Cardiac muscle cell (in vitro differentiated cells and primary cell): ENCODE data around the gene PPP4R4. TPM values are rescaled to one million over a fixed set of nuclear protein-coding genes. Genes with fewer than 3 reads are reported as not detected.
A peak's percentile ranks its signal among the peaks of the same experiment; 100 is the strongest.

Experiments used
- DNase-seq, 2 donors: peaks; one replicate each; pipeline versions ENCODE4 v3.0.0 to v3.0.0-alpha.2; 2010 to 2017; ENCODE audit warnings: low read depth in 1 of 2, low spot score in 1 of 2
- H3K27ac ChIP-seq: fragments of 200-600 bp; sonication (generic); 2 replicates; pipeline ENCODE4 v1.5.1; 2016
- H3K27me3 ChIP-seq: fragments of 200-600 bp; sonication (generic); 2 replicates; pipeline ENCODE4 v1.6.0; 2016; ENCODE audit warnings: control low read depth
- H3K36me3 ChIP-seq: fragments of 200-600 bp; sonication (generic); 2 replicates; pipeline ENCODE4 v1.5.1; 2016; ENCODE audit warnings: control low read depth
- H3K4me1 ChIP-seq: fragments of 200-600 bp; sonication (generic); 2 replicates; pipeline ENCODE4 v1.8.1; 2017; ENCODE audit warnings: low read depth, mild to moderate bottlenecking, mixed run types
- H3K4me3 ChIP-seq: fragments of 200-600 bp; sonication (generic); 2 replicates; pipeline ENCODE4 v1.5.1; 2016; ENCODE audit warnings: mild to moderate bottlenecking
- H3K9me3 ChIP-seq: fragments of 200-600 bp; sonication (generic); 2 replicates; pipeline ENCODE4 v1.5.1; 2017; ENCODE audit warnings: low read depth, mild to moderate bottlenecking, control low read depth
- CTCF ChIP-seq: IDR thresholded peaks from 2 replicates; pipeline ENCODE4 v1.5.1; 2012; ENCODE audit warnings: low read depth, mild to moderate bottlenecking, low read length
- polyA plus RNA-seq: library from polyadenylated mRNA; unstranded; fragments of >200 nt; fragmentation: Nextera tagmentation; extraction: Ambion mirVana; gene quantifications from 2 replicates; pipeline ENCODE4 v1.2.1, GENCODE V29; 2016
- total RNA-seq: library from RNA; depleted of rRNA; stranded (reverse); fragments of >200 nt; gene quantifications from 2 replicates; pipeline ENCODE4 v1.2.3, GENCODE V29; 2016

PPP4R4 gene
- total RNA-seq (0.78 and 9.8 TPM in 2 replicates), polyA plus RNA-seq (0.59 and 0.77 TPM in 2 replicates)

GRCh38 chr14:94173885-94174603 lies at the start of gene PPP4R4:
PPP4R4 (plus strand) TSS chr14:94174322; CDS start chr14:94174466, 144 bp downstream.
- Histone ChIP-seq H3K9me3 (no peaks in the 10 kb centered on the region), H3K4me3 (peak within 1 kb of the TSS; percentile 47), H3K27me3 (peaks cover 43% of the 10 kb centered on the region), H3K4me1 (no peaks in the 10 kb centered on the region), H3K36me3 (no peaks in the 10 kb centered on the region), H3K27ac (peak within 1 kb of the TSS; percentile 80)
- peak; percentile 87 to 98 for DNase-seq
- TF ChIP-seq CTCF, result no peak

DNA sequence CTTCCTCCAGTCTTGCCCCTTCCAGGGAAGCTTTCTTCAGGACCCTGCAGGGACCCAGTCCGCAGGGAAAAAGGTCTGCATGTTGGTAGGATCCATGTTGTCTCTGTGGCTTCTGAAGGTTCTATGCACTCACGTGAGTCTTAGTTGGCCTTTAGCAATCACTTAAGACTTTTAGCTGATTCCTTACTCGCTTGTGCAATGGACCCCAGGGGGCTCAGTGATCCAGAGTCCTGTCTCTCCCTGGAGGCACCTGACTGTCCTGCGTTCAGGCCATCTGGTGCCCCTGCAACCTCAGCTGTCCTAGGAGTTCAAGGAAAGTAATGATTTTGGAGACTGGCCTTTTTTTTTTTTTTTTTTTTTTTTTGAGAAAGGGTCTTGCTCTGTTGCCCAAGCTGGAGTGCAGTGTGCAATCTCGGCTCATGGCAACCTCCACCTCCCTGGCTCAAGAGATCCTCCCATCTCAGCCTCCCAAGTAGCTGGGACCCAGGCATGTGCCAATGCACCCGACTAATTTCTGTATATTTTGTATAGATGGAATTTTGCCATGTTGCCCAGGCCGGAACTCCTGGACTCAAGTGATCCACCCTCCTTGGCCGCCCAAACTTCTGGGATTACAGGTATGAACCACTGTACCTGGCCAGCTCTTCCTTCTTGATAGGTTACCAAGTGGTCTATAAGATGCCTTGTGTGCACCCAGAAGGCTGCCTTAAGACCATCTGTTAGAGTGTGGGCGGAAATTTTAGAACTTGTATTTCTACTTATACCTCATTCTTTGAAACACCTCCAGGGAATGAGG lies 49.3 kb upstream of the PPP4R4 start:
- H3K4me1 ChIP-seq, result no peaks in the 10 kb centered on the region
- H3K27ac ChIP-seq, result no peak overlapping the region
- no peaks in the 10 kb centered on the region for H3K36me3 ChIP-seq
- DNase-seq, result no peak
- H3K4me3 ChIP-seq, result no peak overlapping the region
- no peak for TF ChIP-seq CTCF
- H3K9me3 ChIP-seq, result no peaks in the 10 kb centered on the region
- H3K27me3 ChIP-seq, result no peaks in the 10 kb centered on the region

DNA sequence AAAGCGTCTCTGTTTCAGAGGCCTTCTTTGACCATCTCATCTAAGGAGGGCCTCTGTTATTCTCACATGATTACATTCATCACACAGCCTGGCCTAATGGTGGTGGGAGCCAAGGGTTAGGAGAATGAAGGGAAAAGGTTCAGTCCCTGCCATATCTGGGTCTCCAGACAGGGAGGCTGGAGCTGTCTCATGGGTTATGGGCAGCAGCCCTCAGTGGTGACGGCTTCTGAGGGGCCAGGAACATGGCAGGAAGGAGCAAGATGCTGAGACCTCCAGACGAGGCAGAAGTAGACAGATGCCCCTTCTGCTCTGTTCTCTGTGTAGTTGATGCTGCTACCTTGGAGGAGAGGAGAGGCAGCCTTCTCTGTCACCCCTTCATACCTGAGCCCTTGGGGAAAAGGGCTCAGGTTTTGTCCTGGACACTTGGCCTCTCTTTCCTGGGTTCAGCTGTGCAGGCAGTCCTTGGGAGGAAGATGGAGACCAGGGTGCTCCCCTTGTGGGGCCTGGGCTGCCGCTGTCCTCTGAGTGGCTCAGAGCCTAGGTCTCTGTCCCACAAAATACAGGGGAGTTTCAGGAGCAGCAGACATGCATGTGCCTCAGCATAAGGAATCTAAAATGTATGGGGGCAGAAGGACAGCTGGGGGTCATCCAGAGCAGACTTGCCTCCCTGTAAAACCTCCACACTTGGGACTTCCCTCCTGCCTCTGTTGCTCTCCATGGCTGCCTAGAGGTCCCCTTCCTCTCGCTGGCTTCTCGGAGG lies 48.3 kb upstream of the PPP4R4 start:
- Histone ChIP-seq H3K9me3 (no peaks in the 10 kb centered on the region), H3K4me1 (no peaks in the 10 kb centered on the region), H3K4me3 (no peak overlapping the region), H3K36me3 (no peaks in the 10 kb centered on the region), H3K27ac (no peak overlapping the region), H3K27me3 (no peaks in the 10 kb centered on the region)
- TF ChIP-seq CTCF, result no peak
- DNase-seq, result no peak

DNA sequence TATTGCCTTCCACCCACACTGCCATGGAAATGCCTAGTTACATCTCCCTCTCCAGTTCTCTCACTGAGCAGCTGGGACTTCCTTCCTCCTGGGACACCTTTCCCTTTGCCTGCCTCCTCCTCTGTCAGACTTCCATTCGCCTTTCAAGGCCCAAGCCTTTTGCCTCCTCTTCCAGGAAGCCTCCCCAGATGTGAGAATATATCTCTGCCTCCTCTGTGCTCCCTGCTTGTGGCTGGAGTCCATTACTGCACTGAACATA lies 47.8 kb upstream of the PPP4R4 start:
- no peaks in the 10 kb centered on the region for H3K9me3 ChIP-seq
- H3K27ac ChIP-seq, result no peak overlapping the region
- H3K27me3 ChIP-seq, result no peaks in the 10 kb centered on the region
- H3K4me1 ChIP-seq, result no peaks in the 10 kb centered on the region
- TF ChIP-seq CTCF, result no peak
- no peak for DNase-seq
- H3K36me3 ChIP-seq, result no peaks in the 10 kb centered on the region
- H3K4me3 ChIP-seq, result no peak overlapping the region

DNA sequence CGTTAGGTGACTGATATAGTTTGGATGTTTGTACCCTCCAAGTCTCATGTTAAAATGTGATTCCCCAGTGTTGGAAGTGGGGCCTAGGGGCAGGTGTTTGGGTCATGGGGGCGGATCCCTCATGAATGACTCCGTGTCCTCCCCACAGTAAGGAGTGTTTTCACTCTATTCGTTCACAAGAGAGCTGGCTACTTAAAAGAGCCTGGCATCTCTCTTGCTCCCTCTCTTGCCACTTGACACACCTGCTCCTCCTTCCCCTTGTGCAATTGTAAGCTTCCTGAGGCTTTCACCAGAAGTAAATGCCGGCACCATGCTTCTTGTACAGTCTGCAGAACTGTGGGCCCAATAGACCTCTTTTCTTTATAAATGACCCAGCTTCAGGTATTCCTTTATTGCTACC lies 47.3 kb upstream of the PPP4R4 start:
- Histone ChIP-seq H3K27me3 (no peaks in the 10 kb centered on the region), H3K4me3 (no peak overlapping the region), H3K27ac (no peak overlapping the region), H3K9me3 (no peaks in the 10 kb centered on the region), H3K4me1 (no peaks in the 10 kb centered on the region), H3K36me3 (no peaks in the 10 kb centered on the region)
- DNase-seq, result no peak
- no peak for TF ChIP-seq CTCF
